HCT116 (cell line): ENCODE measurements around the gene TM4SF20. TPM values are rescaled to one million over a fixed set of nuclear protein-coding genes. Genes with fewer than 3 reads are reported as not detected.
"Not testable (repeated sequence)": the region's sequence is repeated elsewhere in the genome, so short reads cannot be mapped to it uniquely, and the experiment has no call there.

Experiments used
- ATAC-seq: fragments of 200-7000 bp; cut with Tn5 transposase; 2 replicates; pipeline ENCODE4 v1.9.1; 2020; ENCODE audit warnings: mild to moderate bottlenecking, moderate library complexity
- BruUV-seq: library from RNA; stranded (reverse); fragments of 400-500 nt; replicated peaks from 2 replicates; lab custom pipeline; 2021; lab: Mats Ljungman, UMichigan
- CTCF ChIA-PET: fragments of 300-600 bp; sonication (Branson Sonifier 250); formaldehyde crosslinking; loops from one replicate; lab custom pipeline; 2021; ENCODE audit warnings: antibody characterized with exemption; lab: Charles Lee
- POLR2A ChIA-PET: fragments of 300-600, 350-600 bp; sonication (Branson Sonifier 250); formaldehyde crosslinking; loops from one replicate; lab custom pipeline; 2021; ENCODE audit warnings: antibody characterized with exemption; lab: Charles Lee
- RAD21 ChIA-PET, 2 experiments: fragments of 300-600 bp; sonication (Branson Sonifier 250); formaldehyde crosslinking; loops; one replicate each; lab custom pipeline; 2023; ENCODE audit warnings: low total read pairs in 2 of 2; ENCODE audit not compliant: uncharacterized antibody in 2 of 2, unreplicated experiment in 2 of 2, low non-redundant PET in 1 of 2; lab: Charles Lee
- DNase-seq: peaks from one replicate; pipeline ENCODE4 v3.0.0-alpha.2; 2010; ENCODE audit warnings: low read depth, low spot score
- H2AFZ ChIP-seq: fragments of 200-600 bp; shearing (Covaris generic), sonication (generic); 2 replicates; pipeline ENCODE4 v1.6.1; 2017; ENCODE audit warnings: low read depth, mixed run types, mixed read lengths, antibody characterized with exemption, low read length; ENCODE audit not compliant: poor library complexity, severe bottlenecking
- H3K27ac ChIP-seq: 2 replicates; pipeline ENCODE4 v1.5.1; 2012; ENCODE audit warnings: low read depth, low read length
- H3K27me3 ChIP-seq: fragments of 200-600 bp; sonication (generic); 2 replicates; pipeline ENCODE4 v1.6.1; 2016; ENCODE audit warnings: mixed run types, low read length, mixed read lengths; ENCODE audit not compliant: insufficient read depth
- H3K36me3 ChIP-seq, 2 experiments: fragments of 200-500 bp in 1 of 2; fragments of 200-600 bp in 1 of 2; sonication (Bioruptor generic) in 1 of 2; sonication (generic) in 1 of 2; 2 replicates each; pipeline versions ENCODE4 v1.5.1 to v1.6.1; 2014 to 2016; ENCODE audit warnings: low read length in 2 of 2, inconsistent platforms in 1 of 2, mixed read lengths in 1 of 2, mixed run types in 1 of 2; ENCODE audit not compliant: insufficient read depth in 2 of 2, control insufficient read depth in 1 of 2
- H3K4me1 ChIP-seq, 2 experiments: fragments of 200-600 bp in 1 of 2; sonication (generic) in 1 of 2; 2 replicates each; pipeline versions ENCODE4 v1.5.1 to v1.6.1; 2012 to 2017; ENCODE audit warnings: low read length in 2 of 2, inconsistent platforms in 1 of 2, mild to moderate bottlenecking in 1 of 2, mixed read lengths in 1 of 2, mixed run types in 1 of 2, moderate library complexity in 1 of 2; ENCODE audit not compliant: insufficient read depth in 2 of 2, control insufficient read depth in 1 of 2
- H3K4me2 ChIP-seq: fragments of 200-600 bp; sonication (generic); 2 replicates; pipeline ENCODE4 v1.6.1; 2017; ENCODE audit warnings: mixed run types, low read length, mixed read lengths
- H3K4me3 ChIP-seq, 2 experiments: fragments of 200-600 bp in 1 of 2; sonication (generic) in 1 of 2; replicated peaks in 1 of 2; 2 replicates each; pipeline ENCODE4 v1.5.1; 2011 to 2016; ENCODE audit warnings: low read length in 2 of 2, control low read depth in 1 of 2, low read depth in 1 of 2, mild to moderate bottlenecking in 1 of 2, mixed read lengths in 1 of 2, mixed run types in 1 of 2
- H3K79me2 ChIP-seq: fragments of 200-600 bp; sonication (generic); 2 replicates; pipeline ENCODE4 v1.6.1; 2017; ENCODE audit warnings: mild to moderate bottlenecking, mixed run types, low read length, moderate library complexity, mixed read lengths; ENCODE audit not compliant: insufficient read depth
- H3K9ac ChIP-seq: fragments of 200-600 bp; sonication (generic); 2 replicates; pipeline ENCODE4 v1.6.1; 2016; ENCODE audit warnings: low read length, mixed read lengths
- H3K9me2 ChIP-seq: fragments of 200-600 bp; sonication (generic), shearing (Covaris generic); 2 replicates; pipeline ENCODE4 v1.6.1; 2017; ENCODE audit warnings: mixed run types, mild to moderate bottlenecking, moderate library complexity; ENCODE audit not compliant: insufficient read depth
- H3K9me3 ChIP-seq, 2 experiments: fragments of 200-500 bp in 1 of 2; fragments of 200-600 bp in 1 of 2; sonication (Bioruptor generic) in 1 of 2; sonication (generic) in 1 of 2; 2 replicates each; pipeline ENCODE4 v1.6.1; 2014 to 2017; ENCODE audit warnings: low read length in 2 of 2, mixed read lengths in 2 of 2, inconsistent platforms in 1 of 2, low read depth in 1 of 2, mild to moderate bottlenecking in 1 of 2, mixed run types in 1 of 2, moderate library complexity in 1 of 2; ENCODE audit not compliant: control insufficient read depth in 1 of 2, insufficient read depth in 1 of 2
- H4K20me1 ChIP-seq: fragments of 200-600 bp; sonication (generic), shearing (Covaris generic); 2 replicates; pipeline ENCODE4 v1.6.1; 2017; ENCODE audit warnings: mixed run types, mild to moderate bottlenecking, moderate library complexity; ENCODE audit not compliant: insufficient read depth
- CBX3 ChIP-seq: IDR thresholded peaks from 2 replicates; pipeline ENCODE4 v1.6.1; 2012; ENCODE audit warnings: low read depth
- CEBPB ChIP-seq: IDR thresholded peaks from 2 replicates; pipeline ENCODE4 v1.6.1; 2012; ENCODE audit warnings: low read depth
- CTCF ChIP-seq, 3 experiments: fragments of 200-600 bp in 1 of 3; sonication (generic) in 1 of 3; IDR thresholded peaks in 2 of 3; conservative IDR thresholded peaks in 1 of 3; 2 replicates each; pipeline ENCODE4 v1.5.1; 2012 to 2017; ENCODE audit warnings: low read depth in 2 of 3, low read length in 2 of 3, antibody characterized with exemption in 1 of 3, borderline replicate concordance in 1 of 3, control low read depth in 1 of 3, mild to moderate bottlenecking in 1 of 3, mixed read lengths in 1 of 3, mixed run types in 1 of 3, moderate library complexity in 1 of 3; ENCODE audit not compliant: insufficient read depth in 1 of 3
- EGR1 ChIP-seq: IDR thresholded peaks from 2 replicates; pipeline ENCODE4 v1.6.1; 2012; ENCODE audit warnings: low read depth
- JUND ChIP-seq: IDR thresholded peaks from 2 replicates; pipeline ENCODE4 v1.6.1; 2012
- SIN3A ChIP-seq: IDR thresholded peaks from 2 replicates; pipeline ENCODE4 v1.6.1; 2012; ENCODE audit warnings: low read depth
- TCF7L2 ChIP-seq: IDR thresholded peaks from 2 replicates; pipeline ENCODE4 v1.7.0; 2011; ENCODE audit warnings: borderline replicate concordance, inconsistent platforms; ENCODE audit not compliant: insufficient read depth, insufficient read length; ENCODE audit errors: extremely low read depth
- ZFX ChIP-seq: fragments of 450-650 bp; IDR thresholded peaks from 2 replicates; pipeline ENCODE4 v1.6.1; 2017
- intact Hi-C: fragments of 100-400 bp; cut with micrococcal nuclease; formaldehyde crosslinking; loops from 2 replicates; pipeline ENCODE4 v1.10.0; 2022
- total RNA-seq: library from RNA; stranded (reverse); gene quantifications from one replicate; pipeline ENCODE4 v1.2.1, GENCODE V29; 2021; ENCODE audit not compliant: unreplicated experiment
- TF ChIP-seq, protein P1 (sequence below): IDR thresholded peaks from 2 replicates; pipeline ENCODE4 v1.6.1; 2012
- TF ChIP-seq, protein P2 (sequence below): IDR thresholded peaks from 2 replicates; pipeline ENCODE4 v1.6.1; 2012

Gene TM4SF20
- total RNA-seq, 1 experiment from 2014 or later: not detected

DNA sequence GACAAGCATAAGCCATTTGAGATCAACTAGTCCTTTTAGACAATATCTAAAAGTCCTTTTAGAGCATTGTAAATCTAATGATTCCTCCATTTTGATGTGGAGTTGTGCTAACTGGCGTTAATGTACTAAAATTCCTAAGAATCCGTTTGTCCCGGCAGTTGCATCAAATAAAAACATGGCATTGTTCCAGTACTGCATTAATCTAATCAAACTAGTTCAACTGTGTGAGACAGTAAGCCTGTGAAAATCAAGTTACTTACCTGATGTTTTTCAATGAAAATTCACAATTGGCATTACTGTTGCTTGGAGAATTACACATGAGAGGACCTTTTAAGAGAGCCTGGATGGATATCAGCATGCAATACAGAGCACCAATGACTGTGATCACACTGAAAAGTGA lies 13.3 kb downstream of the TM4SF20 start:
- Histone ChIP-seq H3K9me3 (no peaks in the 10 kb centered on the region), H3K27ac (no peak overlapping the region), H3K9me2 (no peaks in the 10 kb centered on the region), H3K27me3 (no peaks in the 10 kb centered on the region), H3K36me3 (no peaks in the 10 kb centered on the region), H3K4me2 (no peak overlapping the region), H3K9ac (no peak overlapping the region), H4K20me1 (no peaks in the 10 kb centered on the region), H3K4me1 (no peaks in the 10 kb centered on the region), H3K4me3 (no peak overlapping the region), H3K79me2 (no peaks in the 10 kb centered on the region), H2AFZ (no peak overlapping the region)
- TF ChIP-seq CTCF (IDR thresholded peaks at IDR 0.05 in 2 of 3, conservative IDR thresholded peaks at IDR 0.05 in 1 of 3; ENCODE audit: borderline replicate concordance in 1 of 3, insufficient read depth in 1 of 3, low read depth in 2 of 3, low read length in 2 of 3) (no peak), CBX3 (no peak), EGR1 (no peak), CEBPB (no peak), ZFX (no peak), TCF7L2 (no peak), SIN3A (no peak), JUND (no peak)
- TF ChIP-seq, protein P1, sequence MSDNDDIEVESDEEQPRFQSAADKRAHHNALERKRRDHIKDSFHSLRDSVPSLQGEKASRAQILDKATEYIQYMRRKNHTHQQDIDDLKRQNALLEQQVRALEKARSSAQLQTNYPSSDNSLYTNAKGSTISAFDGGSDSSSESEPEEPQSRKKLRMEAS: no peak
- TF ChIP-seq, protein P2, sequence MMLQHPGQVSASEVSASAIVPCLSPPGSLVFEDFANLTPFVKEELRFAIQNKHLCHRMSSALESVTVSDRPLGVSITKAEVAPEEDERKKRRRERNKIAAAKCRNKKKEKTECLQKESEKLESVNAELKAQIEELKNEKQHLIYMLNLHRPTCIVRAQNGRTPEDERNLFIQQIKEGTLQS: no peak
- no TSS peak for BruUV-seq
- ChIA-PET RAD21 (no interaction called here), POLR2A (no interaction called here), CTCF (no interaction called here)
- no peak for DNase-seq
- intact Hi-C loops: no loop called here
- no peak for ATAC-seq

- H3K9me3 ChIP-seq, H3K27ac ChIP-seq, H3K4me3 ChIP-seq, H4K20me1 ChIP-seq, DNase-seq, H3K9me2 ChIP-seq, BruUV-seq, CTCF ChIA-PET, intact Hi-C loops, H3K36me3 ChIP-seq, H3K79me2 ChIP-seq, H3K4me1 ChIP-seq, H2AFZ ChIP-seq, H3K9ac ChIP-seq, POLR2A ChIA-PET, H3K27me3 ChIP-seq, H3K4me2 ChIP-seq, ATAC-seq: not testable (repeated sequence)
- RAD21 ChIA-PET: interaction anchor here in 1 of 2 experiments (0.6 kb wide), 1 partner anchor 644 kb away, joined by 5 read pairs; no protein-coding TSS in a partner anchor
Measured at GRCh38 chr2:227364585-227365263, 14.4 kb downstream of the TM4SF20 start.
